Left forelimb (tissue), 1 donor: ENCODE results near the gene PRKG2.

Experiments
- DNase-seq: peaks from one replicate; pipeline ENCODE4 v3.0.0-alpha.2; 2018; ENCODE audit warnings: low spot score

PRKG2 gene

DNA sequence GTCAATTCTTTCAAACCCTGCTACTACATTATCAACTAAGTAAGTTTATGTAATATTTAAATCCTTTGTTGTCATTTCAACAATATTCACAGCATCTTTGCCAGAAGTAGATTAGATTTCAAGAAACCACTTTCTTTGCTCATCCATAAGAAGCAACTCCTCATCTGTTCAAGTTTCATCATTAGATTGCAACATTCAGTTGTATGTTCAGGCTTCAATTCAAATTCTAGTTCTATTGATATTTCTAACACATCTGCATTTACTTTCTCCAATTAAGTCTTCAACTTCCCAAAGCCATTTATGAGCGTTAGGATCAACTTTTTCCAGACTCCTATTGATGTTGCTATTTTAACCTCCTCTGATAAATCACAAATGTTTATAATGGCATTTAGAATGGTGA lies 118.5 kb downstream of the PRKG2 start:
- no peak for DNase-seq

DNA sequence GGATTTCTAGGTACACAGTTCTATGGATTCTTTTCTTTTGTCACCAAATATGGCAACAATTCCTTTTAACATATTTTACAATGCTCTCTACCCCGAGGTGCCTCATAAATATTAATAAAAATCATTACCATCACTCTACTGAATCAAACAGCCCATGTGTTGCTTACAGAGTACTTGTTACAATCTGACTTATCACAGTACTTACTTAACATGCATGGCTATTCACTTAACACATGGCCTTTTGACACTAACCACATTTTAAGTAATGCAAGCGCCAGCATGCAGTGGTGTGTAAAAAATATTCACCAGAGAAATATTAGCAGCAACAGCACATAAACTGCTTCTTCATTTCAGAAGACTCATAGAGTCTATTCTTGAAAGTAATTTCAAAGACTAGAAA lies 119.6 kb downstream of the PRKG2 start:
- no peak for DNase-seq

DNA sequence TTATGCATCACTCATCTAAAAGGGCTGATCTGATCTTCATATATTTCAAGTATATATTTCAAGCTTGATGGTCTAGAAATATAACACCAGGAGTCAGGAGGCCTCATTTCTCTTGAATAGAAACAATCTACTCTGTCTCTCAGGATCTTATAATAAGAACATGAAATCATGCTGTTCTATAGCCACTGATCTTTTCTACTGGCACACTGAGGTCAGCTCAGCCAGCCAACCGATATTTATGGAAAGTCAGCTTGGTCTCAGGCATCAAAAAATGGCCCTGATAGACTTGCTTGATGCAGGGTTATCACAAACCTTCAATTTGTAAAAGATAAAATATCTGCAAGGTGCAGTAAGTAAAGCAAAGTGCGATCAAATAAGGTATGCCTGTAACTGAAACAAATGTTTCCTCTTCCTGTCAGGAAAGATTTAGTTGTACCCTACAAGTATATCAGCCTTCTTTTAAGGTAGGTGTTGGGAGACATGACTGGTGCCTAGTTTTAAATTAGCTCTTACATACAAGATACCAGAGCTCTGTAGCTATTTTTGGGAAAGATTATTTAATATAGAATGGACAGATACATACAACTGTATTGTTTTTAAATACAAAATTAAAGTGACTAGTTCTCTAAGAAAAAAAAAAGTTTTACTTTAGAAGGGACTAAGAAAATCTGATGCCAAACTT lies 121.2 kb downstream of the PRKG2 start:
- no peak for DNase-seq

DNA sequence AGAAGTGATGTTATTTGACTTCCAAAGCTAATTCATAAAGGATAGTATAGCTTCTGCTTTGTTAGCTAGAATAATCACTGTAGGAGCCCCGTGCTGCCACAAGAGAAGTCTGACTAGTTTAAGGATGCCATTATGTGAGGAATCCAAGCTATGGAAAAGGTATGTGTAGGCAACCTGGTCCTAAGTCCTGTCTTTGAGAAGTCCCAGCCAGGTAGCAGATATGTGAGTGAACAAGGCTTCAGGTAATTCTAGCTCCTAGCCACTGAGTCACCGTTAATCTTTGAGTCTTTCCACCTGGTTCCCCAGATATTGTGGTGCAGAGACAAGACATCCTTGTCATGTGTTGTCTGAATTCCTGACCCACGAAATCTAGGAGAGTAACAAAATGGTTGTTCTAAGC lies 129.0 kb downstream of the PRKG2 start:
- no peak for DNase-seq

DNA sequence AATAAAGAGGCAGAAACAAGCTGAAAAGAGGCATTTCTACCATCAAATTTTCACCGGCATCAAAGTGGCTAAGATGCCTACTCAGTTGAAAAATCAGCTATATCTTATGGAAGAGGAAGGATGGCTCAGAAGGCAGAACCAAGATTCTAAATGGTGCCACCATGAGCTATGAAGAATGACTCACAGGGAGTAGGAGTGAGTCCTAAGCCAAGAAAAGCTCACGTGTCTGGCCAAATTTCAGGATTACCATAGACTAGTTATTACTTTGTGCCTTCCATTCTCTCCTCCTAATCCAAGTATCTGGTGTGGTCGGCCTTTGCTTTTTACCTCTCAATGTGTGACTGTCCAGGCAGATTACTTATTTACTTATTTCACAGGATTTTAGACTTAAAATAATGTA lies 129.7 kb downstream of the PRKG2 start:
- no peak for DNase-seq

DNA sequence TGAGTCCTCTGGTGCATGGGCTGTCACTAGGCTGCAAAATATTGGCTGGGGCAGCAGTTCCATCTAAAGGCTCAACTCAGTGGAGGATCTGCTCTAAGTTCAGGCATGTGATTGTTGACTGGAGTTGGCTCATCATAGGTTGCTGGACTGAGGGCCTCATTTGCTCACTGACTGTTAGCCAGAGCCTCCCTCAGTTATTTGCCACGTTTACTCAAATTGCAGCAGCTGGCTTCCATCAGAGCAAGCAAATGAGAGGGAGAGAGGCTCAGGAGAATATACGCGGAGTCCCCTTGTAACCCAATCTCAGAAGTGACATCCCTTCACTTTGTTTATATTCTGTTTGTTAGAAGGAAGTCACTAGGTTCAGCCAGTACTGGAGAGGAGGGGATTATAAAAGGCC lies 130.4 kb downstream of the PRKG2 start:
- no peak for DNase-seq

DNA sequence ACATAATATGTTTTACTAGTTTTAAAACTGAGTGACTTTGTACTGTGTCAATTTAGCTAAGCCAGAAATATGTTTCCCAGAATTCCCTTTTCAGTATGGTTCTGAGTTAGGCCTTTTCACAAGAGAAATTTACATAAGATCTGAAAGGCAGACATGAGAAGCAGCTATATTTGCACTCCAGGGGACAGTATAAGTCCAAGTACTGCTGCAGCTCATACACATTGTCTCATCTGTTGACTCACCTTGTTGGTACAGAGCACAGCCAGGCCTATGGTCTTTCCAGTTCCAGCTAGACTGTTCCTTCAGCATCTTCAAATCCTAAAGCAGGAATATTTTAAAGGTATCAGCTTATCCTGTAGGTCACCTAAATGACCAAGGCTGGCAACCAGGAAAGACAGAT lies 131.0 kb downstream of the PRKG2 start:
- DNase-seq, result no peak

DNA sequence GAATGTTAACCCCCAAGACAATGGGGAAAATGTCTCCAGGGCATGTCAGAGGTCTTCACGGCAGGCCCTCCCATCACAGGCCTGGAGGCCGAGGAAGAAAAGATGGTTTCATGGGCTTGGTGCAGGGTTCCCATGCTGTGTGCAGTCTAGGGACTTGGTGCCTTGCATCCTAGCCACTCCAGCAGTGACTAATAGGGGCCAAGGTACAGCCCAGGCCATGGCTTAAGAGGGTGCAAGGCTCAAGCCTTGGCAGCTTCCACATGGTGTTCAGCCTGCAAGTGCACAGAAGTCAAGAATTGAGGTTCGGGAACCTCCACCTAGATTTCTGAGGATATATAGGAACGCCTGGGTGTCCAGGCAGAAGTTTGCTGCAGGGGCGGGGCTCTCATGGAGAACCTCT lies 133.9 kb downstream of the PRKG2 start:
- no peak for DNase-seq

DNA sequence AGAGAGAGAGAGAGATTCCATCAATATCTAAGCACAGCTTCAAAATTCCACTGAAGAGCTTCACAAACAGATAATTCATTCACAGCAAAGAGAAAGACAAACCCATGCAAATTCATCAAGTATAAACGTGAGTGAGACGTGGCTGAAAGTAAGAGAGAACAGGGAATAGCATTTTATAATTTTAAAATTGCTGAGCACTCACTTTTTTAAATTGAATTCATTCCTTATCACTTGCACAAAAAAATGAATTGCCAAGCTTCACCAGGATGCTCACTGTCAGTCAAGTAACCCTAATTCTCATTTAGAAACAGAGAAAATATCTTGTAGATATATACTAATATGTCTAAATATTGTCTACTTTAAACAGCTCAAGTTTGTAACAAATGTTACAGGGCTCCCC lies 144.0 kb downstream of the PRKG2 start:
- no peak for DNase-seq

DNA sequence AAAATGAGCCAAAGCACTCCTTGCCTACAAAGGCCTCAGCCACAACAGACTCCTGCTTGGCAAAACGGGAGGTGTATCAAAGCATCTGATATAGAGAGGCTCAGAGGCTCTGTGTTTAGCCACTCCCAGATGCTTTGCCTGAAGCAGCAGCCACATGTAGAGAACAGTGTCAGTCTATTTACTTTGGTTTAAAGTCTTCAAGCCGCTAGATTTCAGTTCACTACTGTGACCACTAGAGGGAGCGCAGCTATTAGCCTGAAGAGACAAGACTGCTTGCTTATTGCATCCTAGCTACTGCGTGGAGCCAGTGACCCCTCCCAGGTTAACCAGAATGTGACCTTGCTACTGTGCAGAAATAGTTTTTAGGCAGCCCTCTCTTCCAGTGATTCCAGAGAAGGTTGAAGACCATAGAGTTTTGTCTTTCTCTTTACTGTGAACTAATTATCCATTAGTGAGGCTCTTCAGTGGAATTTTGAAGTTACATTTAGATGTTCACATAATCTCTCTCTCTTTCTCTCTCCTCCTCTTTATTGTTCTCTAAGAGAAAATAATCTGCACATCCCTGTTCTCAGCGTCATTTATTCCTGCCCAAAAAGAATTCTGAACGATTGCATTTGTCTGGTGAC lies 145.2 kb downstream of the PRKG2 start:
- no peak for DNase-seq

DNA sequence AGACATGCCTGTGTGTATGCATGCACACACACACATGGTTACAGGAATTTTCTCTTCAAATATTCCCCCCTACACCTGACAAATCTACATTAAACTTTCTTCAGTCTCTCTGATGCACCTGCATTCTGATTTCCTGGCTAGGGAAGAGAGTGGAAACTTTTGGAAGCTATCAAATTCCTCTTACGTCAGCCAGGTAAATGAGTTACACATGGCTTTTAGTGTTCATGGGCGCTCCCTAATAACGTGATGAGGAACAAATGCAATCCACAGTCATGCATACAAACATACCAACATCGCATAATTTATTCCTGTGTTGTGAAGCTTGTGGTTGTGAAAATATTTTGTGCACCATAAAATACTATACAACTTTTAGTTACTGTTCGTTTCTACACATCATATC lies 149.6 kb downstream of the PRKG2 start:
- no peak for DNase-seq

DNA sequence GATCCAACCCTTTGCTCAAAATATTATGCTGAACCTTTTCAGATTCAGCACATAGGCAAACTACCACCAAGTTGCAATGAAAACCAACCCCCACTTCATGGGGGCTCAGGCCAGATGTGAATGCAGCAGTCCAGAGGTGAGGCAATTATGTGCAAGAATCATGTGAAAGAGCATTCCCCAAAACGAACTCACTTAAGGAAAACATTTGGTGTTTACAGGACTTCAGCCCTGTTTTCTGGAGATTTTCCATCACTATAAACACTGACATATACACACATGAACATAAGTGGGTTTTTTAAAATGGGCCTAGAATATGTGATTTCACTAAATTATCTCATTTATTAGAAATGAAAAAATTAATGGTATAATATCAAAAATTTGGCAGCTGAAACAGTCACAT lies 153.0 kb downstream of the PRKG2 start:
- DNase-seq, result no peak

DNA sequence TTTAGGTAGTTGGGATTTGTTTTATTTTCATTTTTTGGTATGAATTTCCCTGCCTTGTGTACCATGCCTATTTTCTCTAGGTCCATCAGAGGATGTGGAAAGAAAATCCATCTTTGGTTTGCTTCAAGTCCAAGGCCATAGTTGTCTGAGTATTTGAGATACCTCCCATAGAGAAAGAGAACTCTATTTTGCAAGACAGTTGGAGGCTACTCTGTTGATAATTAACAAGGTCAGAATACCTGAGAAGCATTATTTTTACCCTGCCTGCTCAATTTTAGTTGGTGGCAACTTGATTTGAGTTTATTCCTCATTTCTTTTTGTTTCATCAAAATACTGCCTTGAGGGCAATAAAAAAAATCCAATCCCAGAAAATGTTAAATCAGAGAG lies 153.7 kb downstream of the PRKG2 start:
- no peak for DNase-seq

DNA sequence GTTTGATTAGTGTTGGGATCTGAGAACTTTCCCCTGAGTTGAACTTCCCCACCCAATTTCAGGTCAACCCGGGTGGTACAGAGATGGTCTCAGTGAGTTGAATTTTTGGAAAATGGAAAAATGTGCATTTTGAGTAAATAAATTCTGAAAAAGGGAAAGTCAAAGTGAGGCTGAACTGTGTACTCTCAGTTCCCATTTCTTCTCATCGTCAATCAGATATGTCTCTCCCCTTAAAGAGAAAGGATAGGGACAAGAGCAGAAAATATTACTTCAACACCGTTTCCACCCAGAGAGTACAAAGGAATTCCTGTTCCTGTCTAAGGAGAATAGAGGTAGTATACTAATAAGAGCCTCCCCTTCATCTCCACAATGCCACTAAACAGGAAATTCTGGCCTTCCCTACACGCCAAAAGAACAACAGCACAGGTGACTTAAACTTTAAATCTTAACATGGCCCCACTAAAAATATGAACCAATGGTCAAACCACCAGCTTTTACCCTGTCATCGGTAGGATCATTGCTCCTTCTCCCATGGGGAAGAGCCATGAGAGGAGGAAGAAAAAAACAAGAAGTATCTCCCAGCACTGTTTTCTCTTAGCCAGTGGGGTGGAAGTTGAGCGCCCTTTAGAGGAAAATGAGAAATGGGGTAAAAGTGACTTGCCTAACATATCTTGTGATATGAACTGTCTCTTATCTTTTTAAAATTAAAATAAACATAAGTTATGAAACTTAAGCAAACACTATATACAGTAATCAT lies 154.3 kb downstream of the PRKG2 start:
- no peak for DNase-seq

DNA sequence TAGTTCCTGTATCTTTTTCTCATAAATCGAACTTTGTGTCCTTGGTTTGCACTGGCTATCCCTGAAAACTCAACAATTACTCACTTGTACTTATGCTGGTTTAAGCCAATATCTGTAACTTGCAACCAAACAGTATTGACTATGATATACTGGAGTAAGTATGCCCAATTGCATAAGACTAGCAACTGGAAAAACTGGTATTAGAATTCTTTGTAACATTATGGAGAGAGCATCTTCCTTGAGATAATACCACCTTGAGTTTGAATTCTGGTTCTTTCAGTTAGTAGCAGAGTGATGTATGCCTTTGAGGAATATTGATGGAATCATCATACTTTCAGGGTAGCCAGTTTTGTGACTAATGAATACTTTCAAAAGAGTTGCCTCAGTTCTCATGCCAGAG lies 156.4 kb downstream of the PRKG2 start:
- no peak for DNase-seq

DNA sequence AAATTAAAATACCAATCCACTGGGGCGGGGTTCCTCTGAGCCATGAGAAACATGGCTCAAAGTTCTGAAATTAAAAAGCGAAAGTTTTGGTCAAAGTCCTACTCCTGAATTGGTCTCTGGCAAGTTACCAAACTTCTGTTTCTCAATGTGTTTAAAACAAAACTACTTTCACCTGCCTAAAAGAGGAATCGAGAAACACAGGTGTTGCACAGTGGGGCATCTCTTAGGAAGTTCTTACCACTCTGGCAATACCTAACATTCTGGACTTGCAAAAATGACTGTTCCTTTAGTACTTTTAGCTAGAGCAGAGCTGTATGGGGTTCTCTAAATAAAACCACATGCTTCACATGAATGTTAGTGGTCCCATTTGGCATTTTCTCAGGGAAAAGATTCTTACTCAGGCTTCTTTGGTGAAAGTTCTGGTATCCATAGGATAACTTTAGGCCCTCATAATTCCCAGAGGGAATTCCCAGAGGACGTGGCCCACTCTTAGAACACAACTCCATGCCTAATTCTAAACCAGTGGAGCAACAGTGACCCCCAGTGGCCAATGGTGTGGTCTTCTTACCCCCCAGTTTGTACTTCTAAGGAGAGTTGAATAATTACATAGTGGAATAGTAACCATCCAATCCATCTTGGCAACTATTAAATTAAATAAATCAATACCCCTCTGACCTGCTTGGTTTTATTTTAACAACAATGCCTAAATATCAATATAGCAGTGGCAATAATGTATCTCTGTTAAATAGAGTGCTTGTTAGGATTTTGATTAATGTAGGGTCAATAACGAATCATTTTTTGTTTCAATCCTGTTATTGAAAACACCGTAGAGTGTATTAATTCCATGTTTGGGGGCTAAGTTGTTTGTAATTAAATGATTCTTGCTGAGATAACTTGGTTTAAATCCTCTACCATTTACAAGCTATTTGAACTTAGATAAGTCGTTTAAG lies 162.6 kb downstream of the PRKG2 start:
- peak; percentile 73 for DNase-seq

DNA sequence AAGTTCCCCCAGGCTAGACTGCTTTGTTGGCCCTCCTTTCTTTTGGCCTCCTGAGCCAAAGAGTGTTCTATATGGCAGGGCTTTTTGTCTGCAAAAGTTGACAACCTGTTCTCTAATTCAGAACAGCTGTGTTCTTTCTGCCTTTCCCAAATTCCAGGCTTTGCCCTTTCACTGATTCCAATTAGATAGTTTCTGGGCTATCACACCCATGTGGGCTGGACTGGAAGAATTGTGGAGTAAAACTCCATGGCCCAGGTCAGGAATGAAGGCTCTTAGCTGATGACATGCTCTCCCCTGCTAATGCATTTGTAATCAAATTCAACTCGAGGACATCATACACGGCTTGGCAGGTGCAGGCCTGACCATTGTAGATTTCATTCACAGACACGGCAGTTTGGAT lies 165.1 kb downstream of the PRKG2 start:
- peak; percentile 65 for DNase-seq

DNA sequence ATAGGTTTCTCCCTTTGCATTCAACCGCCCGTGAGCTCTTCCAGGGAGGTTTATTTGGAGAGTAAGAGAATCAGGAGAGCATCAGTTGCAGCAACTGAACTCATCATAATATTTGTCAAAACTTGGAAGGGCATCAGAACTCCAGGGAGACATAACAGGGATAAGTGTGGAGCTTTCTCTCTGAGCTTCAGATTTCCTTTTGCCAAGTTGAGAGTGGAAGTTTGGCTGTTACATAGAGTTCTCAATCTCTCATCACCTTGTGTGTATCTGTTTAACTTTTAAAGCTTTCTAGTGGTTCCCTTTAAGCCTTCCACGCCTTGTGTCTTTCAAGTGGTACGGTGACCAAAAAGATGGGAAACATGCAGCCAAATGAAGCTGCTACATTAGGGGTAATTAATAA lies 165.7 kb downstream of the PRKG2 start:
- DNase-seq, result no peak

DNA sequence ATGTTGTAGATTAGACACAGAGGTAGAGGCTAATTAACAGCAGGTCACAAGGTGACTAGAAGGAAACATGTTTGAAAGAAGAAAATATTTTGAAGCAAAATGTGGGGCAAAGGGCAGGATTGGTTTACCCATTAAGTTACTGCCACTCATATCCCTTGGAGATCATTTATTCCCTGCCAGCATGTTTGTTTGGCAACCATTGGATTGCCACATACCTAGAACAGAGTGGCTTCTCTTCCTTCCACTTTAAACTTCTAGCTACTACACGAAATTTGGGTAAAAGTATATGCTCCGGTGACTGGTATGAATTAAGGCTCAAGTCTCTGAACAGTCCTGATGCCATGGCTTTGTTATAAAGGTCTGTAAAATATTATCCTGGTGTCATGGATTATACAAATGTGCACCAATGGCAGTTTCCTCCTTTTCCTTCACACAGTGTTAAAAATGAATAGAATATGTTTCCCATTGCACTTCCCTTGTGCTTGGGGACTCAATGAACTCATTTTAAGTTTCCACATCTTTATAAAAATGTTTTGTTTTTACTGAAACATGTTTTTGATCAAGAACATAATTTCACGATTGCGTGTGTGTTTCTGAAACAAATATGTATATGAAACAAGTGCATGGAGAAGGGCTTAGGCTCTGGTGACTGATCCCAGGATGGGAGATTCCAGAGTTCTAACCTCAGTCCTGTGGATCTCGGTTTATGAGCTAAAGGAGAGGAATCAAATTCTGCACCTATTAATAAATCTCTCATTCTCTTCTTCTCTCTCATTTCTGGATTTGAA lies 172.2 kb downstream of the PRKG2 start:
- no peak for DNase-seq

DNA sequence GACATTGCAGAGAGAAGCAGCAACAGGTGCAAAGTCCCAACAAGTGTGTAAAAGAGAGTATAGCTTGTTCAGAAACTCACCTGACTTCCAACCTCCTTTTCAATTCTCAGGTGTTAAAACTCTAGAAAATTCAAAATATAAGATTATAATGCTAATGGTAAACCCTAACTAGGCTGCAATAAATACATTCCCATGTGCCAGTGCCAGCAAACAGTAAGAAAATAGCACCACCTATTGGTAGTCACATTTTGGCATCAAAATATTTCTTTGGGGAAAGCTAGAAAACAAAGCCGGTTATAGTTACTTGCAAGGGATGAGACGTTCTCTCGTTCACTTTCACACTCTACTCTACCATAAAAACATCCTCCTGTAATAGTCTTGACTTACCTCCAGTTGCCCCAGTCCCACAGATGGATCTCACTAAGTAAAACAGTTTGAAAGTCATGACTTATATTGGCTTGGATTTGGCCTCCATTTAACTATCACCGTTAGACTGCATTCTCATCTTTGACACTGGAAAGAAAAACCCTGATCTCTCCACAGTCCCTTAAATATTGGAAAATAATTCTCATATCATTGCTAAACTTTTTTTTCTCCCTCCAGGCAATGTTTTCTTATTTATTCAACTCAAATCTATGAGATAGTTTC lies 174.9 kb downstream of the PRKG2 start:
- no peak for DNase-seq

DNA sequence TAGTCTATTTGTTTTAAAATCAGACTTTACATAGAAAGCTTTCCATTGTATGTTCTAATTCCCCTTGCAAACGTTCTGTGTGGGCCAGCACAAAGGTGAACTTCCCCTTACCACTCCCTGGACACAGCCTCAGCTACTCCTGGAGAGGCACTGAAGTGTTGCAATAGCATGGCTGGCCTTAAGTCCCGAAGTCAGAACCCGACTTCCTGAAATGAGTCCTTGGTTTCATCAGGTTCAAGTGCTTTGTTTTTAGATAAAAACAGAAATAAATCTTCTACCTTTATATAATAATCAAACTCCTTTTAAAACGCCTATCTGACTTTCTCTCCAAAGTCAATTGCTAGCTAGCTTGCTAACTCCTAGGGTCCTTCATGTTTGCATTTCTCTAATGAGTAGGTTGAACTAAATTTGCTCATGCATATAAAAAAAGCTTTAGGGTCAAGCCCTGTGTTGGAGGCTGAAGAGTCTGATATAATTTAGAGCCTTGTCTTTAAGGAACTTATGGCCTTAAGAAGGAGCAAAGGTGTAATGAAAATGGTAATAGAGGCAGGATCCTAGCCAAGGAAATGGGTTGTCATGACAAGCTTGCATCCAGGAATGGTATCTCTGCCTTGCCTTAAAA lies 175.6 kb downstream of the PRKG2 start:
- DNase-seq, result no peak
